ENCODE data around the gene PSME1.

Gene PSME1

GRCh38 chr14:24147761-24148428 is 11.9 kb downstream of the PSME1 start:
- no peak for DNase-seq

- DNase-seq = no peak
Measured at GRCh38 chr14:24149302-24149969, 13.4 kb downstream of the PSME1 start.

- DNase-seq = no peak
Measured at GRCh38 chr14:24150061-24150460, 14.1 kb downstream of the PSME1 start.

- DNase-seq = no peak
Measured at GRCh38 chr14:24150567-24150966, 14.6 kb downstream of the PSME1 start.

GRCh38 chr14:24150993-24151392 is 15.0 kb downstream of the PSME1 start:
- DNase-seq = no peak

GRCh38 chr14:24151404-24152080 is 15.5 kb downstream of the PSME1 start:
- no peak for DNase-seq

- no peak for DNase-seq
Measured at GRCh38 chr14:24155100-24155499, 19.1 kb downstream of the PSME1 start.

GRCh38 chr14:24156840-24157239 is 20.8 kb downstream of the PSME1 start:
- DNase-seq = no peak

- DNase-seq = no peak
Measured at GRCh38 chr14:24157331-24157730, 21.3 kb downstream of the PSME1 start.

GRCh38 chr14:24159777-24160498 is 23.9 kb downstream of the PSME1 start:
- no peak for DNase-seq

GRCh38 chr14:24160499-24160849 is 24.5 kb downstream of the PSME1 start:
- DNase-seq = no peak

GRCh38 chr14:24160850-24161804 is 25.1 kb downstream of the PSME1 start, which contains the start of gene IRF9:
Gene IRF9, plus strand, starts transcription at chr14:24161265. Its CDS starts 880 bp downstream, at chr14:24162145.
- peak; percentile 88 to 95 for DNase-seq

- no peak for DNase-seq
Measured at GRCh38 chr14:24162093-24162492, 26.1 kb downstream of the PSME1 start.

- DNase-seq = no peak
Measured at GRCh38 chr14:24164518-24164991, 28.6 kb downstream of the PSME1 start.

- no peak for DNase-seq
Measured at GRCh38 chr14:24165785-24166184, 29.8 kb downstream of the PSME1 start.

GRCh38 chr14:24167469-24168114 is 31.6 kb downstream of the PSME1 start:
- no peak for DNase-seq

- no peak for DNase-seq
Measured at GRCh38 chr14:24171422-24172260, 35.6 kb downstream of the PSME1 start, which contains the start of gene REC8. Gene REC8, plus strand, starts transcription at chr14:24172080. Its CDS starts 473 bp downstream, at chr14:24172553.

- DNase-seq = no peak
Measured at GRCh38 chr14:24172261-24172860, 36.4 kb downstream of the PSME1 start.

GRCh38 chr14:24172871-24173281 is 36.9 kb downstream of the PSME1 start:
- DNase-seq = no peak

- DNase-seq = no peak
Measured at GRCh38 chr14:24176599-24176998, 40.6 kb downstream of the PSME1 start.
